H7 (cell line): ENCODE results near the gene SUCLG1. TPM values are rescaled to one million over a fixed set of nuclear protein-coding genes. Genes with fewer than 3 reads are reported as not detected.

Experiments
- DNase-seq: peaks from one replicate; pipeline ENCODE4 v3.0.0; 2012
- H3K27me3 ChIP-seq: 2 replicates; pipeline ENCODE4 v1.6.0; 2011; ENCODE audit warnings: mild to moderate bottlenecking, low read length; ENCODE audit not compliant: control insufficient read depth, insufficient read depth
- H3K36me3 ChIP-seq: replicated peaks from 2 replicates; pipeline ENCODE4 v1.5.1; 2011; ENCODE audit warnings: low read length; ENCODE audit not compliant: control insufficient read depth, insufficient read depth
- H3K4me3 ChIP-seq: 2 replicates; pipeline ENCODE4 v1.5.1; 2011; ENCODE audit warnings: low read depth, mild to moderate bottlenecking, control low read depth, low read length, moderate library complexity; ENCODE audit not compliant: insufficient read depth
- total RNA-seq: library from RNA; depleted of rRNA; stranded (reverse); fragments of >200 nt; shearing (Covaris generic); gene quantifications from 2 replicates; pipeline ENCODE4 v1.2.3, GENCODE V29; 2014

Gene SUCLG1
- total RNA-seq, 1 experiment from 2014 or later: 75.0 TPM

- H3K27me3 ChIP-seq: no peaks in the 10 kb centered on the region
- DNase-seq: no peak
- no peaks in the 10 kb centered on the region for H3K36me3 ChIP-seq
- no peak overlapping the region for H3K4me3 ChIP-seq
Observed at GRCh38 chr2:84450288-84451227, 8.5 kb downstream of the SUCLG1 start.

- Histone ChIP-seq H3K4me3 (no peak overlapping the region), H3K36me3 (no peaks in the 10 kb centered on the region), H3K27me3 (no peaks in the 10 kb centered on the region)
- DNase-seq: no peak
Observed at GRCh38 chr2:84449711-84450110, 9.4 kb downstream of the SUCLG1 start.

- DNase-seq: no peak
- no peaks in the 10 kb centered on the region for H3K27me3 ChIP-seq
- H3K4me3 ChIP-seq: no peak overlapping the region
- H3K36me3 ChIP-seq: no peaks in the 10 kb centered on the region
Observed at GRCh38 chr2:84449055-84449454, 10.0 kb downstream of the SUCLG1 start.

GRCh38 chr2:84443477-84443876 lies 15.6 kb downstream of the SUCLG1 start:
- no peaks in the 10 kb centered on the region for H3K27me3 ChIP-seq
- DNase-seq: no peak
- H3K36me3 ChIP-seq: peaks cover 2% of the 10 kb centered on the region
- no peak overlapping the region for H3K4me3 ChIP-seq

GRCh38 chr2:84442888-84443287 lies 16.2 kb downstream of the SUCLG1 start:
- DNase-seq: no peak
- Histone ChIP-seq H3K36me3 (peaks cover 2% of the 10 kb centered on the region), H3K4me3 (no peak overlapping the region), H3K27me3 (no peaks in the 10 kb centered on the region)

- H3K4me3 ChIP-seq: no peak overlapping the region
- H3K36me3 ChIP-seq: peaks cover 2% of the 10 kb centered on the region
- H3K27me3 ChIP-seq: no peaks in the 10 kb centered on the region
- DNase-seq: no peak
Observed at GRCh38 chr2:84441505-84441904, 17.6 kb downstream of the SUCLG1 start.

GRCh38 chr2:84441036-84441435 lies 18.0 kb downstream of the SUCLG1 start:
- H3K36me3 ChIP-seq: peaks cover 2% of the 10 kb centered on the region
- no peak overlapping the region for H3K4me3 ChIP-seq
- H3K27me3 ChIP-seq: no peaks in the 10 kb centered on the region
- no peak for DNase-seq

- no peak for DNase-seq
- Histone ChIP-seq H3K4me3 (no peak overlapping the region), H3K27me3 (no peaks in the 10 kb centered on the region), H3K36me3 (no peaks in the 10 kb centered on the region; the same call in 1 of the 2 replicates)
Observed at GRCh38 chr2:84435345-84436025, 23.6 kb downstream of the SUCLG1 start.

- no peak for DNase-seq
- Histone ChIP-seq H3K36me3 (peaks cover 4% of the 10 kb centered on the region), H3K27me3 (no peaks in the 10 kb centered on the region), H3K4me3 (no peak overlapping the region)
Observed at GRCh38 chr2:84429328-84429727, 29.8 kb downstream of the SUCLG1 start.

- peaks cover 4% of the 10 kb centered on the region for H3K36me3 ChIP-seq
- H3K4me3 ChIP-seq: no peak overlapping the region
- DNase-seq: no peak
- H3K27me3 ChIP-seq: no peaks in the 10 kb centered on the region
Observed at GRCh38 chr2:84427235-84428138, 31.6 kb downstream of the SUCLG1 start.

GRCh38 chr2:84425310-84425709 lies 33.8 kb downstream of the SUCLG1 start:
- Histone ChIP-seq H3K4me3 (no peak overlapping the region), H3K36me3 (peaks cover 4% of the 10 kb centered on the region), H3K27me3 (no peaks in the 10 kb centered on the region)
- no peak for DNase-seq

GRCh38 chr2:84424152-84424551 lies 34.9 kb downstream of the SUCLG1 start:
- DNase-seq: peak; percentile 18
- Histone ChIP-seq H3K36me3 (peaks cover 2% of the 10 kb centered on the region; the same call in 1 of the 2 replicates), H3K4me3 (no peak overlapping the region), H3K27me3 (no peaks in the 10 kb centered on the region)

- no peak for DNase-seq
- Histone ChIP-seq H3K27me3 (no peaks in the 10 kb centered on the region), H3K36me3 (no peaks in the 10 kb centered on the region), H3K4me3 (no peak overlapping the region)
Observed at GRCh38 chr2:84421791-84422190, 37.3 kb downstream of the SUCLG1 start.

GRCh38 chr2:84421197-84421596 lies 37.9 kb downstream of the SUCLG1 start:
- DNase-seq: no peak
- no peak overlapping the region for H3K4me3 ChIP-seq
- no peaks in the 10 kb centered on the region for H3K36me3 ChIP-seq
- no peaks in the 10 kb centered on the region for H3K27me3 ChIP-seq
